Smooth muscle cell (in vitro differentiated cells): ENCODE measurements around the gene GPR85. TPM values are rescaled to one million over a fixed set of nuclear protein-coding genes. Genes with fewer than 3 reads are reported as not detected.

Source experiments
- DNase-seq: peaks from one replicate; lab custom pipeline; 2025; ENCODE audit not compliant: unreplicated experiment; lab: John Stamatoyannopoulos, UW
- H2AFZ ChIP-seq: fragments of 200-600 bp; sonication (generic); 2 replicates; pipeline ENCODE4 v1.6.0; 2016; ENCODE audit warnings: antibody characterized with exemption, low read depth, mild to moderate bottlenecking
- H3F3A ChIP-seq: fragments of 200-600 bp; sonication (generic); 2 replicates; pipeline ENCODE4 v1.6.0; 2017; ENCODE audit warnings: antibody characterized with exemption, low read depth
- H3K27ac ChIP-seq: fragments of 200-600 bp; sonication (generic); 2 replicates; pipeline ENCODE4 v1.5.1; 2016; ENCODE audit warnings: low read depth, mild to moderate bottlenecking
- H3K27me3 ChIP-seq: fragments of 200-600 bp; sonication (generic); 2 replicates; pipeline ENCODE4 v1.6.1; 2016; ENCODE audit warnings: low read depth, mild to moderate bottlenecking
- H3K36me3 ChIP-seq: fragments of 200-600 bp; sonication (generic); 2 replicates; pipeline ENCODE4 v1.5.1; 2016; ENCODE audit warnings: low read depth
- H3K4me1 ChIP-seq: fragments of 200-600 bp; sonication (generic); 2 replicates; pipeline ENCODE4 v1.5.1; 2016; ENCODE audit warnings: low read depth
- H3K4me2 ChIP-seq: fragments of 200-600 bp; sonication (generic); 2 replicates; pipeline ENCODE4 v1.6.0; 2016; ENCODE audit warnings: mild to moderate bottlenecking
- H3K4me3 ChIP-seq: fragments of 200-600 bp; sonication (generic); 2 replicates; pipeline ENCODE4 v1.5.1; 2016; ENCODE audit warnings: mild to moderate bottlenecking
- H3K79me2 ChIP-seq: fragments of 200-600 bp; sonication (generic); 2 replicates; pipeline ENCODE4 v1.6.0; 2016; ENCODE audit warnings: low read depth, mild to moderate bottlenecking
- H3K9ac ChIP-seq: fragments of 200-600 bp; sonication (generic); 2 replicates; pipeline ENCODE4 v1.6.0; 2016; ENCODE audit warnings: low read depth
- H3K9me3 ChIP-seq: fragments of 200-600 bp; sonication (generic); replicated peaks from 2 replicates; pipeline ENCODE4 v1.5.1; 2016; ENCODE audit warnings: low read depth
- H4K20me1 ChIP-seq: fragments of 200-600 bp; sonication (generic); 2 replicates; pipeline ENCODE4 v1.6.0; 2016; ENCODE audit warnings: low read depth
- WGBS: methylation state at CpG from one replicate; pipeline ENCODE4 v1.1.7; 2016; ENCODE audit warnings: low lambda C conversion rate; 5-methylcytosine and 5-hydroxymethylcytosine counted together
- polyA plus RNA-seq: library from polyadenylated mRNA; unstranded; fragments of >200 nt; fragmentation: Nextera tagmentation; extraction: Ambion mirVana; gene quantifications from 2 replicates; pipeline ENCODE4 v1.2.1, GENCODE V29; 2016
- total RNA-seq: library from RNA; depleted of rRNA; stranded (reverse); fragments of >200 nt; gene quantifications from 2 replicates; pipeline ENCODE4 v1.2.3, GENCODE V29; 2014
- TF ChIP-seq, protein P1 (sequence below): fragments of 200-600 bp; sonication (generic); IDR thresholded peaks from 2 replicates; pipeline ENCODE4 v1.5.1; 2017; ENCODE audit warnings: borderline replicate concordance, mild to moderate bottlenecking, antibody characterized with exemption; ENCODE audit not compliant: insufficient read depth, poor library complexity, severe bottlenecking

GPR85 gene
- total and polyA plus RNA-seq, 2 experiments from 2014 or later, result 0.93 to 1.9 TPM

DNA sequence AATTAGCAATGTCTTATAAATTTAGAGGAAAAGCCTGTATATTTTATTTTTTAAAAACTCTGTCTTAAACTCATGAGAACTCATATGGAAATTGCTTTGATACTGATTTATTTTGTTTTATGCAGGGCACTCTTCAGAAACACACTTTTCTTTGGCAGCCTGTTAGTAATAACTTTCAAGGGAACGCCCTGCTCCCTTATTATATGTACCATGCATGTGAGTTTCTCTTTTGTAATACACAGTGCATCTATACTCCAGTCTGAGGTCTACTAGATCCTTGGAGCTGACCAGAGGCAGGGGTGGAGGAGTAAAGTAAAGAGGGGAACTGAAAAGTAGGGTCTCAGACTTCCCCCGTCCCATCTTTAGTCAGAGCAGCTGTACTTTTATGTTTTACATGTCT is 40.2 kb downstream of the GPR85 start:
- Histone ChIP-seq H3K27ac (no peak overlapping the region), H3K4me2 (no peak overlapping the region), H3K4me1 (peaks cover 15% of the 10 kb centered on the region), H3K9me3 (no peaks in the 10 kb centered on the region), H2AFZ (no peak overlapping the region), H3K4me3 (no peak overlapping the region), H3K36me3 (no peaks in the 10 kb centered on the region), H3K27me3 (no peaks in the 10 kb centered on the region), H3K9ac (no peak overlapping the region), H3F3A (no peaks in the 10 kb centered on the region), H4K20me1 (no peaks in the 10 kb centered on the region), H3K79me2 (no peaks in the 10 kb centered on the region)
- DNase-seq, result no peak
- WGBS, result 48% methylated on average over 2 of the region's 2 CpGs
- TF ChIP-seq, protein P1, sequence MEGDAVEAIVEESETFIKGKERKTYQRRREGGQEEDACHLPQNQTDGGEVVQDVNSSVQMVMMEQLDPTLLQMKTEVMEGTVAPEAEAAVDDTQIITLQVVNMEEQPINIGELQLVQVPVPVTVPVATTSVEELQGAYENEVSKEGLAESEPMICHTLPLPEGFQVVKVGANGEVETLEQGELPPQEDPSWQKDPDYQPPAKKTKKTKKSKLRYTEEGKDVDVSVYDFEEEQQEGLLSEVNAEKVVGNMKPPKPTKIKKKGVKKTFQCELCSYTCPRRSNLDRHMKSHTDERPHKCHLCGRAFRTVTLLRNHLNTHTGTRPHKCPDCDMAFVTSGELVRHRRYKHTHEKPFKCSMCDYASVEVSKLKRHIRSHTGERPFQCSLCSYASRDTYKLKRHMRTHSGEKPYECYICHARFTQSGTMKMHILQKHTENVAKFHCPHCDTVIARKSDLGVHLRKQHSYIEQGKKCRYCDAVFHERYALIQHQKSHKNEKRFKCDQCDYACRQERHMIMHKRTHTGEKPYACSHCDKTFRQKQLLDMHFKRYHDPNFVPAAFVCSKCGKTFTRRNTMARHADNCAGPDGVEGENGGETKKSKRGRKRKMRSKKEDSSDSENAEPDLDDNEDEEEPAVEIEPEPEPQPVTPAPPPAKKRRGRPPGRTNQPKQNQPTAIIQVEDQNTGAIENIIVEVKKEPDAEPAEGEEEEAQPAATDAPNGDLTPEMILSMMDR, result no peak

DNA sequence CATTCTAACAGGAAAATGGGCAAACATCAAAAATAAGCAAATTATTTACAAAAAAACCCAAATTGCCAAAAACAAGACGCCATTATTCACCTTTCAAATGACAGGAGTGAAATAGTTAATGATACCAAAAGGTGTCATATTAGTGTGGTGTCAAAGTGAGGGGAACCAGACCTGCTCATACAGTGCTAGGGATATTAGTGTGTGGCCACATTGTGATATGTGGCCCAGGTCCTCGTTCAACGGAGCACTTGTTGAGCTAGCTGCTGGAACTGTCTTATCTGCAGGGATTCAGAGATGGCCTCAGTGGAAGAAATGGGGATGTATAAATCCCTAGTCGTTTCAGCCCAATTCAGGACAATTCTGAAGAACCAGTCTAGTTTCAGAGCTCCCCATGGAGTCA is 41.2 kb downstream of the GPR85 start:
- no peaks in the 10 kb centered on the region for H3F3A ChIP-seq
- H3K4me2 ChIP-seq, result no peak overlapping the region
- H3K4me1 ChIP-seq, result peaks cover 15% of the 10 kb centered on the region
- TF ChIP-seq, protein P1, result no peak
- H3K9ac ChIP-seq, result no peak overlapping the region
- H3K9me3 ChIP-seq, result no peaks in the 10 kb centered on the region
- 40% methylated on average over 4 of the region's 4 CpGs for WGBS
- DNase-seq, result no peak
- H3K27me3 ChIP-seq, result no peaks in the 10 kb centered on the region
- no peak overlapping the region for H3K27ac ChIP-seq
- no peak overlapping the region for H3K4me3 ChIP-seq
- no peaks in the 10 kb centered on the region for H3K36me3 ChIP-seq
- no peaks in the 10 kb centered on the region for H3K79me2 ChIP-seq
- H2AFZ ChIP-seq, result no peak overlapping the region
- H4K20me1 ChIP-seq, result no peaks in the 10 kb centered on the region

DNA sequence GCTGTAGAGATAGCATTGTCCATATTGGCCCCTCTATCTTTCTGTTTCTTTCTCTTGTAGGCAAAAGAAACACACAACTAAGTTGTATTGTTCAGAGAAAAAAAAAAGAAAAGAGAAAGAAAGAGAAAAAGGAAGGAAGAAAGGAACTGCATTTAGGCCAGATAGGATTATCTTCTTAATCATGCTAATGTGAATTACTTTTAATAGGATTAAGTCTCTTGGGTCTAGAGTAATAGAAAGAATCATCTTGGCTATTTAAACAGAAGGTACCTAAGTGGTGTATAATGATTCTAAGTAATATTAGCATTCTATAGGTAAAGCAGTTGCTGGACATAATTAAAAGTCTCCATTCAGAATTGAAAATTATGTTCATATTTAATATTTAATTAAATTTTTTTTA is 42.2 kb downstream of the GPR85 start:
- Histone ChIP-seq H4K20me1 (no peaks in the 10 kb centered on the region), H3K36me3 (no peaks in the 10 kb centered on the region), H3K4me1 (peaks cover 15% of the 10 kb centered on the region), H3K27ac (no peak overlapping the region), H3K9ac (no peak overlapping the region), H3F3A (no peaks in the 10 kb centered on the region), H3K79me2 (no peaks in the 10 kb centered on the region), H3K27me3 (no peaks in the 10 kb centered on the region), H3K9me3 (no peaks in the 10 kb centered on the region), H3K4me2 (no peak overlapping the region), H2AFZ (no peak overlapping the region), H3K4me3 (no peak overlapping the region)
- no peak for DNase-seq
- TF ChIP-seq, protein P1, result no peak

DNA sequence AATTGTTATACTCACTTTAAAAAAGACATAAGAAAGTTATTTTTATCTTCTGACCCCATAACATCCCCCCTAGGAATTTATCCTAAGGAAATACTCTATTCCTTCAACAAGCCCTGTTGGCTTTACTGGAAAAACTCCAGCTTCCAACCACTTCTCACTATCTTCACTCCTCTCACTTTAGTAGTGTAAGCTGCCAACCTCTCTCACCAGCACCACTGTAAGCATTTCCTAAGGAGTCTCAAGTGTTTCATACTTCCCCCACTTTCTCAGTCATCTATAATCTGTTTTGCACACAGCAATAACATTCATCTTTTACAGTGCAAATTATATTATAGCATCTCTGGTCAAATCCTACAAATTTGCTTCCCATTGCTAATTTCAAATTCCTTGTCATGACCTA is 45.8 kb downstream of the GPR85 start:
- Histone ChIP-seq H3K36me3 (no peaks in the 10 kb centered on the region), H3K4me3 (no peak overlapping the region), H3F3A (no peaks in the 10 kb centered on the region), H3K79me2 (no peaks in the 10 kb centered on the region), H3K4me2 (no peak overlapping the region), H3K27me3 (no peaks in the 10 kb centered on the region), H3K27ac (no peak overlapping the region), H3K9ac (no peak overlapping the region), H4K20me1 (no peaks in the 10 kb centered on the region), H2AFZ (no peak overlapping the region), H3K4me1 (peaks cover 15% of the 10 kb centered on the region), H3K9me3 (no peaks in the 10 kb centered on the region)
- no peak for DNase-seq
- TF ChIP-seq, protein P1, result no peak
